ENCODE data around the gene ADAM15. TPM values are rescaled to one million over a fixed set of nuclear protein-coding genes. Genes with fewer than 3 reads are reported as not detected.

The ADAM15 gene
- total RNA-seq, 4 donors from 2014 or later = 61.5 to 142 (median 115) TPM

DNA sequence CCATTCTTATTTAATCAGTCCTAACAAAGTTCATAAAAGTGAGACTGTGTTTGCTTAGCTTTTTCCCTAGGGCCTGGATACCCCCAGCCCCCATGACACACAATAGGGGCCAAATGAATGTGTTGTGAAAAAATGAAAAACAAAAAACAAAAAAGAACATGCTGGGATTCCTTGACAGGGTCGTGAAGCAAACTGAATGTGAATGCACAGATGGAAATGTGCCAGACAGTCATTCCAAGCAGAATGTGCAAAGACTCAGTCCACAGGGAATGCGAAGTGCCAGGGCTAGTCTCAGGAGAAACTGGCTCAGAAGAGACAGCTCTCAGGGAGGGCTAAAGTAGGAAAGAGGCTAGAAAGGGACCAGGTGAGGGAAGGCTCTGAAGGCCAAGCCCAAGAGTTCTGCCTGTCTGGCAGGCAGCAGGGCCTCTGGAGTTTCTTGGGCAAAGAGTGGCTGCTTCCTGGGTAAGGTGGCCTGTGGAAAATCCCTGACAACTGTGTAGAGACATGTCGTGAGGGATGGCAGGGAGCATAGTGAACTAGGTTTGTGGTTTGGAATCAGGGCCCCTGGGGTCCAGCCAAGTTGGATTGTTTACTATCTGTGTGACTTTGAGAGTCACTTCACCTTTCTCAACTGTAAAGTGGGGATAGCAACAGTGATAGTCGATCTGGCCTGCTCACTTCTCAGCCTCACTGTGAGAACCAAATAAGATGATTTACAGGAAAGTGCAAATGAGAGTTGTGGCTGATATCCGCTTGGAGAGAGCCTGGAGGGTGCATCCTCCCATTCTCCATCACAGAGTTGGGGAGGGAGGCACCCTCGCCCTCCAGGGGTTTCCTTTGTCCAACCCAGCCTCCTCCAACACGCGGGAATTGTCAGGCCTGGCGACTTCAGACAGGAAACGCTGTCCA is 1.2 kb upstream of the ADAM15 start:
- no peaks in the 10 kb centered on the region for H3K27me3 ChIP-seq
- no peak for TF ChIP-seq POLR2AphosphoS5 (IDR thresholded peaks at IDR 0.05)
- no peak for TF ChIP-seq EP300 (IDR thresholded peaks at IDR 0.05)
- TF ChIP-seq POLR2A (IDR thresholded peaks at IDR 0.05; ENCODE audit: low read depth) = no peak
- TF ChIP-seq, protein P1, sequence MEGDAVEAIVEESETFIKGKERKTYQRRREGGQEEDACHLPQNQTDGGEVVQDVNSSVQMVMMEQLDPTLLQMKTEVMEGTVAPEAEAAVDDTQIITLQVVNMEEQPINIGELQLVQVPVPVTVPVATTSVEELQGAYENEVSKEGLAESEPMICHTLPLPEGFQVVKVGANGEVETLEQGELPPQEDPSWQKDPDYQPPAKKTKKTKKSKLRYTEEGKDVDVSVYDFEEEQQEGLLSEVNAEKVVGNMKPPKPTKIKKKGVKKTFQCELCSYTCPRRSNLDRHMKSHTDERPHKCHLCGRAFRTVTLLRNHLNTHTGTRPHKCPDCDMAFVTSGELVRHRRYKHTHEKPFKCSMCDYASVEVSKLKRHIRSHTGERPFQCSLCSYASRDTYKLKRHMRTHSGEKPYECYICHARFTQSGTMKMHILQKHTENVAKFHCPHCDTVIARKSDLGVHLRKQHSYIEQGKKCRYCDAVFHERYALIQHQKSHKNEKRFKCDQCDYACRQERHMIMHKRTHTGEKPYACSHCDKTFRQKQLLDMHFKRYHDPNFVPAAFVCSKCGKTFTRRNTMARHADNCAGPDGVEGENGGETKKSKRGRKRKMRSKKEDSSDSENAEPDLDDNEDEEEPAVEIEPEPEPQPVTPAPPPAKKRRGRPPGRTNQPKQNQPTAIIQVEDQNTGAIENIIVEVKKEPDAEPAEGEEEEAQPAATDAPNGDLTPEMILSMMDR (IDR thresholded peaks at IDR 0.05) = no peak
- no peak for DNase-seq (ENCODE audit: extremely low spot score)
- intact Hi-C loops (cut with DNase I) = no loop called here
- 21% methylated on average over 8 of the region's 10 CpGs for WGBS
- H3K4me3 ChIP-seq = peak overlapping the region; percentile 74 to 83 (median 76)
- H3K36me3 ChIP-seq = peaks cover 10 to 18% (median 14%) of the 10 kb centered on the region in 4 donors
- H3K27ac ChIP-seq (replicated peaks in 1 of 4) = peak overlapping the region; percentile 87 to 93 (median 90)
- H3K9me3 ChIP-seq = no peaks in the 10 kb centered on the region
- H3K4me1 ChIP-seq = peaks cover 24 to 51% (median 41%) of the 10 kb centered on the region in 4 donors

DNA sequence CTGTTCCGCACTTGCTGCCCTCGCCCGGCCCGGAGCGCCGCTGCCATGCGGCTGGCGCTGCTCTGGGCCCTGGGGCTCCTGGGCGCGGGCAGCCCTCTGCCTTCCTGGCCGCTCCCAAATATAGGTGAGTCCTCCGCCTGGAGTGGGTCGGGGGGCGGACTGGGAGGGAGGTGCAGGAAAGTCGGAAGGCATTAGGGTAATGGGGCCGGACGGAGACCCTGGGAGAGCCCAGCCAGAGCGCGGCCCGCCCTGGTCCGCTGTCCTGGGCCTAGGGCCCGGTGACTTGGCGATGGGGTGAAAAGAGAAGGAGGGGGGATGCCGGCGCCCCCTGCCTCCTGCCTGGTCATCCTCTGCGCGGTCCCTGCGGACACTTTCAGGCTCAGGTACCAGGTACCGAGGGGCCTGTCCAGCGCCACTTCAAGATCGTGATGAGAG is 243 bp downstream of the ADAM15 start:
- WGBS = no CpG with 5 or more reads among the region's 31 CpGs
- peaks cover 24 to 45% (median 37%) of the 10 kb centered on the region in 4 donors for H3K4me1 ChIP-seq
- peak overlapping the region; percentile 74 to 83 (median 76) for H3K4me3 ChIP-seq
- no peak for DNase-seq (ENCODE audit: extremely low spot score)
- intact Hi-C loops (cut with DNase I) = no loop called here
- TF ChIP-seq, protein P1 (IDR thresholded peaks at IDR 0.05) = no peak
- TF ChIP-seq POLR2A (IDR thresholded peaks at IDR 0.05; ENCODE audit: low read depth) (no peak), POLR2AphosphoS5 (IDR thresholded peaks at IDR 0.05) (no peak), EP300 (IDR thresholded peaks at IDR 0.05) (no peak)
- H3K9me3 ChIP-seq = no peaks in the 10 kb centered on the region
- H3K27ac ChIP-seq (replicated peaks in 1 of 4) = peak overlapping the region; percentile 87 to 93 (median 90)
- no peaks in the 10 kb centered on the region for H3K27me3 ChIP-seq
- peaks cover 20 to 32% (median 29%) of the 10 kb centered on the region in 4 donors for H3K36me3 ChIP-seq

DNA sequence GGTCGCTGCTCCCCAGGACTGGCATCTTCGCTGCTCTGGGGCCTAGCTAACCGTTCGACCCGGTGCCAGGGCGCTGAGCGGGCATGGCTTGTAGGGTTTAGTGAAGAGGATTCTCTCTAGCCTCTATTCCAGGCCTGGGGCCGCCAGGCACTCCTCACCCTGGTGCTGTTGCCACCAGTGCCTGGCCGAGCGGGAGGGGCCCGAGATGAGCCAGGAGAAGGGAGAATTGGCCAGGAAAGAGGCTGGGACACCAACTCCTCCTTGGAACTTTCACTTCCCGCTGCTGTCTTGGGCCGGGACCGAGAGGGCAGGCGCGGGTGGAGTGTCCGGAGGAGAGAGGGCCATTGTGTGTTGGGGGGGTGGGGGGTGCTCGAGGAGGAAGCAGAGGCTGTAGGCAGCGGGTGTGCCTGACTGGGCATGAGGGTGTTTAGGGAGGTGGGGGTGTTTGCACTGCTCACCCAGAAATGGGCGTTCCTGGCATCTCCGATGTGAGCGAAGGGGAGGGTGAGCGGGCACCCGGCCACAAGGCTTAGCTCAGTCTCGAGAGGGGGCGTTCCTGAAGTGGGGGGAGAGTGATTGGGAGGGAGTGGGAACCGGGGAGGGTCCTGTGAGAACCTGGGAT is 772 bp downstream of the ADAM15 start:
- 1% methylated on average over 19 of the region's 27 CpGs for WGBS
- Histone ChIP-seq H3K4me1 (peaks cover 24 to 45% (median 37%) of the 10 kb centered on the region in 4 donors), H3K9me3 (no peaks in the 10 kb centered on the region), H3K27ac (replicated peaks in 1 of 4) (peak overlapping the region; percentile 87 to 93 (median 90)), H3K4me3 (peak overlapping the region; percentile 74 to 83 (median 76)), H3K36me3 (peaks cover 24 to 37% (median 34%) of the 10 kb centered on the region in 4 donors), H3K27me3 (no peaks in the 10 kb centered on the region)
- intact Hi-C loops (cut with DNase I) = no loop called here
- no peak for DNase-seq (ENCODE audit: extremely low spot score)
- TF ChIP-seq POLR2A (IDR thresholded peaks at IDR 0.05; ENCODE audit: low read depth) = no peak
- peak; percentile 22 to 62 for TF ChIP-seq POLR2AphosphoS5 (IDR thresholded peaks at IDR 0.05)

DNA sequence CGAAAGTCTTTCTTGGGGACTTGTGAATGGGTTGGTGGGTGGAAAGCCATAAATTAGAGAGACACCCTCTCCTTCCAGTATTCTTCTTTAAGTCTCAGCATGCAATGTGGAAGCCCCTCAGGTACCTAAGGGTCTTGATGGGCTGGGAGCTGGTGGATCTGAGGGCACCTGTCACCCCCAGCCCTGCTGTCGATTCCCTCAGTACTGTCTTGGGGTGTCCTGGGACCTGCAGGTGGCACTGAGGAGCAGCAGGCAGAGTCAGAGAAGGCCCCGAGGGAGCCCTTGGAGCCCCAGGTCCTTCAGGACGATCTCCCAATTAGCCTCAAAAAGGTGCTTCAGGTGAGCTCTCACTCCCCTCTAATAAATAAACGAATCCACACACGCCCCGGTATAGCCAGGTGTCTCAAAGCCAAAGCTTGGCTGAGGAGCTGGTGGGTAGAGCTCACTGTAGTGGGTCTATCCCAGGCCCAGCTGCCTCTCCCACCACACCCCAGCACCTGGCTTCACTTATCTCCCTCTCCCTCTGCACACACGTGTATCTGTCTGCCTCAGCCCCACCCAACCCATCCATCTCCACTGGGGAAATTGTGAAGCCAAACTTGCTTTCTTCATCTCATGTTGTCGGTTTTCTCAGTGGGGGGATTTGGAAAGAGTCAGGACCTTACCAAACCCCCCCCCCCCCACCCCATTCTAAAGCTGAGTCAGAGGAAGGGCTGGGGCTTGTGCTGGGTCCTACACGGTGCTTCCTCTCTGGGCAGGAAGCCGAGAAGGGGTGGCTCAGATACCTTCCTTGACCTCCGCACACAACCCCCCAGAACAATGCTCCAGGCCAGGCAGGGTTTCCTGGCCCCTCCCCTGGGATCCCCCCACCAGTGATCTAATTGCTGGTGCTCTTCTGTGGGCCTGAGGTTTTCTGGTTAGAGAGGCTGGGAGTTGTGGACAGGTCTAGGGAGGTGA is 1.6 kb downstream of the ADAM15 start:
- peak overlapping the region; percentile 87 to 93 (median 90) for H3K27ac ChIP-seq (replicated peaks in 1 of 4)
- H3K4me1 ChIP-seq = peaks cover 24 to 45% (median 37%) of the 10 kb centered on the region in 4 donors
- no peak for TF ChIP-seq POLR2A (IDR thresholded peaks at IDR 0.05; ENCODE audit: low read depth)
- TF ChIP-seq EP300 (IDR thresholded peaks at IDR 0.05) = no peak
- TF ChIP-seq POLR2AphosphoS5 (IDR thresholded peaks at IDR 0.05) = peak in 1 of 2 donors; percentile 9
- TF ChIP-seq, protein P1 (IDR thresholded peaks at IDR 0.05) = peak in 2 of 3 experiments; percentile 7 to 22
- H3K36me3 ChIP-seq = peaks cover 32 to 46% (median 42%) of the 10 kb centered on the region in 4 donors
- intact Hi-C loops (cut with DNase I) = no loop called here
- H3K4me3 ChIP-seq = peak overlapping the region; percentile 74 to 83 (median 76)
- H3K9me3 ChIP-seq = no peaks in the 10 kb centered on the region
- DNase-seq (ENCODE audit: extremely low spot score) = no peak
- H3K27me3 ChIP-seq = no peaks in the 10 kb centered on the region
- 48% methylated on average over 12 of the region's 12 CpGs for WGBS

Measured in esophagus muscularis mucosa (tissue), 4 donors.